Mucosa of rectum (tissue), 2 donors: ENCODE results near the gene RNASE13.

Experiments used
- H3K27ac ChIP-seq, 2 donors: one replicate each; pipeline ENCODE4 v1.7.0; 2013; ENCODE audit warnings: inconsistent platforms in 2 of 2, low read depth in 2 of 2, low read length in 2 of 2
- H3K27me3 ChIP-seq, 2 donors: one replicate each; pipeline ENCODE4 v1.7.0; 2013; ENCODE audit warnings: low read length in 2 of 2; ENCODE audit not compliant: control insufficient read depth in 2 of 2, insufficient read depth in 2 of 2
- H3K36me3 ChIP-seq, 2 donors: one replicate each; pipeline ENCODE4 v1.7.0; 2013; ENCODE audit warnings: low read length in 2 of 2; ENCODE audit not compliant: control insufficient read depth in 2 of 2, insufficient read depth in 2 of 2
- H3K4me1 ChIP-seq, 2 donors: one replicate each; pipeline ENCODE4 v1.7.0; 2013; ENCODE audit warnings: low read length in 2 of 2, mild to moderate bottlenecking in 1 of 2; ENCODE audit not compliant: control insufficient read depth in 2 of 2, insufficient read depth in 2 of 2
- H3K4me3 ChIP-seq, 2 donors: one replicate each; pipeline ENCODE4 v1.7.0; 2013; ENCODE audit warnings: low read length in 2 of 2
- H3K9ac ChIP-seq, 2 donors: one replicate each; pipeline ENCODE4 v1.7.0; 2013; ENCODE audit warnings: low read length in 2 of 2, low read depth in 1 of 2, mild to moderate bottlenecking in 1 of 2
- H3K9me3 ChIP-seq, 2 donors: one replicate each; pipeline ENCODE4 v1.7.0; 2013; ENCODE audit warnings: low read length in 2 of 2; ENCODE audit not compliant: control insufficient read depth in 2 of 2
- donor health status: healthy.
- donor health status: Normal muscosa, but diverticular disease.

Gene RNASE13

GRCh38 chr14:21073921-21074320 lies 39.3 kb upstream of the RNASE13 start:
- peaks cover 25 to 26% of the 10 kb centered on the region in 2 donors for H3K4me1 ChIP-seq
- peaks cover 38 to 52% of the 10 kb centered on the region in 2 donors for H3K36me3 ChIP-seq
- H3K27ac ChIP-seq: no peak overlapping the region
- H3K9me3 ChIP-seq: no peaks in the 10 kb centered on the region
- H3K4me3 ChIP-seq: no peak overlapping the region
- H3K27me3 ChIP-seq: no peaks in the 10 kb centered on the region
- no peak overlapping the region for H3K9ac ChIP-seq

DNA sequence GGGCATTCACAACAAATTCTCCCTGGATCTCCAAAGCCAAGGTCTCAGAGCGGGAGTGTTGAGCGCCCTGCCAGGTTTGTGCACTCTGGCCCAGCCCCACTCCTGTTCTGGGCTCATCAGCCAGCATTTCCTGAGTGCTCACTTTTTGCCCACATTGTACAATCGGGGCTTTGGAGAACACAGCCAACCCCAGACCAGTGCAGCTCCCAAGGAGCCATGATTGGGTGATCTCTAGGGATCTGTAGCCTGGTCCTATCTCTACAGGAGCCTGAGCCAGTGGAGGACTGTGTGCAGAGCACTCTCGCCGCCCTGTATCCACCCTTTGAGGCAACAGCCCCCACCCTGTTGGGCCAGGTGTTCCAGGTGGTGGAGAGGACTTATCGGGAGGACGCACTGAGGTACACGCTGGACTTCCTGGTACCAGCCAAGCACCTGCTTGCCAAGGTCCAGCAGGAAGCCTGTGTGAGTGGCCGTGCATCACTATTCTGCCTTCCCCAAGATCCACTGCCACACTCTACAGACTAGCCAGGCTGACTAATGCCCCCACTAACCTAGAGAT lies 38.3 kb upstream of the RNASE13 start:
- Histone ChIP-seq H3K27ac (peak overlapping the region in 1 of 2 donors; percentile 20), H3K9me3 (no peaks in the 10 kb centered on the region), H3K4me3 (no peak overlapping the region), H3K36me3 (peaks cover 28 to 42% of the 10 kb centered on the region in 2 donors), H3K4me1 (peaks cover 33% of the 10 kb centered on the region in 2 donors), H3K27me3 (no peaks in the 10 kb centered on the region), H3K9ac (no peak overlapping the region)

DNA sequence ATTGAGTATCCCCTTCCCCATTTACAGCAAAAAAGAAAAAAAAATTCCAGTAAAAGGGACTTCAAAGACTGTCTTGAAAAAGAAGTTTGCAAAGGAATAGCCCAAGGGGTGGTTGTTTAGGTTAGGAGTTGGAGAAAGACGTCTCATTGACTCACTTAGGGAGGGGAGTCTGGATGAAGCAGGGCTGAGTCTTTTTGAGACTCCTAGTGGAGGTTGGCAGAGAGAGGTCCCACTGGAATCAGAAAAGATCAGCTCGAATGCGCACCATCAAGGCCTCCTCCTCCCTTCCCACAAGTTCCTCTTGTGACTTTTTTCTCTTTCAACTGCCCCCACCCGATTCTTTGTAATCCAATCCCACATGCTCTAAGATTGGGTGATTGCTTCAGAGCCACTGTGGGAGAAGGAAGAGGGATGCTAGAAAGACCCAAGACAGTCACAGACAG lies 37.4 kb upstream of the RNASE13 start:
- peak overlapping the region; percentile 83 to 93 for H3K27ac ChIP-seq
- no peaks in the 10 kb centered on the region for H3K9me3 ChIP-seq
- H3K27me3 ChIP-seq: no peaks in the 10 kb centered on the region
- peak overlapping the region; percentile 86 to 87 for H3K4me3 ChIP-seq
- peak overlapping the region; percentile 9 to 83 for H3K9ac ChIP-seq
- H3K36me3 ChIP-seq: peaks cover 22 to 34% of the 10 kb centered on the region in 2 donors
- peaks cover 33% of the 10 kb centered on the region in 2 donors for H3K4me1 ChIP-seq

DNA sequence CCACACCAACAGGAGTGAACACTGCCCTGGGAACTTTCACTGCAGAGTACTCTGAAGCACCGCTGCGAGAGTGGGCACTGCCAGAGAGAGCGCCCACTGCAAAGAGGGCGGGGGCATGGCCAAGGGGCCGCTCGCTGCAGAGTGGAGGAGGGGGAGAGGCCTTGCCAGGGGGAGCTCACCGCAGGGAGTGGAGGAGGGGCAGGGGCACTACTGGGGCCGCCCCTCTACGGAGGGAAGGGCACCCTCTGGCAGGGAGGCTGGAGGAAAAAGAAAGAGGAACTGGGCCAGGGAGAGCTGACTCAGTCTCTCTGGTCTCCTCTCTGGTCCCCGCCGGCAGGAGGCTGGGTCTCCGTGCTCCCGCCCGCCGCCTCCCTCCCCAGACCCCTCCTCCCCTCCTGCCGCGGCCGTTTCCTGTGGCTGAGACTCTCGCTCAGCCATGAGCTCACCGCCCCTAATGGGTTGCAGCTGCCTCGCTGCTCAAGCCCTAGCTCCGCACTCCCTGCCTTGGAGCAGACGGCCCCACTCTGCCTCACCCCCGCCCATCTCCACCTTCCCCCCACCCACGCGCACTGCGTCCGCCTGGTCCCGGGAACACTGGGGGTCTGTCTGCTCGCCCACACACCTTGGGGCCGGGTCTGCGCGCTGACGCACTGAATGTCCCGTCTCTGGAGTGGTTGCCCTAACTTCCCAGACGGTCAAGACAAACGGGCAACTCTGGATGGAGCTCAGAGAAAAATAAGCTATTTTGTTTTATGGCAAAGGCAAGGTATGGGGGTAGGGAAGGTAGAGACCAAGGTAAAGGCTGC lies 36.8 kb upstream of the RNASE13 start:
- peak overlapping the region; percentile 83 to 89 for H3K9ac ChIP-seq
- H3K9me3 ChIP-seq: no peaks in the 10 kb centered on the region
- peaks cover 19 to 29% of the 10 kb centered on the region in 2 donors for H3K36me3 ChIP-seq
- no peaks in the 10 kb centered on the region for H3K27me3 ChIP-seq
- H3K4me1 ChIP-seq: peaks cover 33% of the 10 kb centered on the region in 2 donors
- H3K27ac ChIP-seq: peak overlapping the region; percentile 83 to 93
- peak overlapping the region; percentile 86 to 87 for H3K4me3 ChIP-seq

DNA sequence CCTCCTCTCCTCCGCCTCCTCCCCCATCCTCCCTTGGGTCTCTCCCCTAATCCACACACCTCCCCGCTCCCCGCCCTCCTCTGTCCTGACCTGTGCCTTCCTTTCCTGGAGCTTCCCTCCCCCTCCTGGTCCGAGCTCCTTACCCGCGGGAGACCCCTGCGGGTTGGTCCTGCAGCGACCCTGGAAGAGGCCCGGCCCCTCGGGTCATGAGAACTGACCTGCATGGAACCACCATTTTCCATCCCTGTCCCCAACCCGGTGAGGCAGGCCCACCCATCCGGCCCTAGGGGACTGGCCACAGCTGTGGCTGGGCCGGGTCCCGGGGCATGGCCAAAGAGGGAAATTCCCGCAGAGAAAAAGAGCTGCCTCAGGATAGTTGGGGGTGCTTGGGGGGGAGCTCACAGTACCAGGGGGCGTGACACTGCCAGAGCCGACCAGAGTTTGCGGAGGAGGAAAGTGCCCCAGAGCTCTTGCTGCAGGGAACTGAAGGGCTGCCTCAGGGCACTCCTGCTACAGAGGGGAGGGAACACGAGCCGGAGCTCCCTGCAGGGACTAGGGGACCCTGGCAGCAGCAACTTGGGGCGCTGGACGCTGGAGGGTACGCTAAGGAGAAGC lies 36.1 kb upstream of the RNASE13 start:
- no peaks in the 10 kb centered on the region for H3K9me3 ChIP-seq
- H3K4me1 ChIP-seq: peaks cover 33% of the 10 kb centered on the region in 2 donors
- peaks cover 13 to 22% of the 10 kb centered on the region in 2 donors for H3K36me3 ChIP-seq
- H3K27ac ChIP-seq: peak overlapping the region; percentile 83 to 93
- H3K27me3 ChIP-seq: no peaks in the 10 kb centered on the region
- H3K9ac ChIP-seq: peak overlapping the region; percentile 83 to 89
- H3K4me3 ChIP-seq: peak overlapping the region; percentile 86 to 87

DNA sequence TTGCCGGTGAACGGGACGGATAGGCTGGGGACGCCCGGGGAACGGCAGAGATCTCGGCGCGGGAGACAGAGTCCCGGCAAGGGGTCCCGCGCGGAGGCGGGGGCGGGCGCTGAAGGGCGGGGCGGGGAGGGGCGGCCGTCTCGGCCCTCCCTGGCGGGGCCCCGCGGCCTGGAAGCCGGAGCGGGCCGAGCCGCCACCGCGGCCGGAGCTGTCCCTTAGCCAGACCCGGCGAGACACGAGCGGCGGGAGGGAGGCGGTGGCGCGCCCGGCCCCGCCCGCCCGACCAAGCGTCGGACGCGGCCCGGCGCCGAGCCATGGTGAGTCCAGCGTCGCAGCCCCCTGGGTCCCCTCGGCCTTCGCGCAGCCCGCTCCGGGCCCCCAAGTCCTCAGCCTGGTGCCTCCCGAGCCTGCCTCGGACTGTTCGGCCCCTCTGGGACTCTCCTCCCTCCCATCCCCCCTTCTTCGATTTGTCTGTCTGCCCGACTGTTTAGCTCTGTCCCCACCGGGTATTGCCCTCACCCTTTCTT lies 35.5 kb upstream of the RNASE13 start, which contains the start of gene ARHGEF40:
TSS of gene ARHGEF40 (plus strand) at position 222 of the 527 bp plus-strand sequence. CDS start at position 315, 93 bp downstream.
- Histone ChIP-seq H3K27me3 (no peaks in the 10 kb centered on the region), H3K27ac (peak within 1 kb of the TSS; percentile 83 to 93), H3K4me3 (peak within 1 kb of the TSS; percentile 86 to 87), H3K9ac (peak within 1 kb of the TSS; percentile 83 to 89), H3K9me3 (no peaks in the 10 kb centered on the region), H3K36me3 (peaks cover 8 to 16% of the 10 kb centered on the region in 2 donors), H3K4me1 (peaks cover 33% of the 10 kb centered on the region in 2 donors)

GRCh38 chr14:21069388-21070082 lies 34.9 kb upstream of the RNASE13 start:
- H3K27me3 ChIP-seq: no peaks in the 10 kb centered on the region
- H3K4me3 ChIP-seq: peak overlapping the region; percentile 52 to 70
- H3K9ac ChIP-seq: peak overlapping the region; percentile 68 to 83
- peaks cover 7 to 10% of the 10 kb centered on the region in 2 donors for H3K36me3 ChIP-seq
- peaks cover 33% of the 10 kb centered on the region in 2 donors for H3K4me1 ChIP-seq
- H3K9me3 ChIP-seq: no peaks in the 10 kb centered on the region
- peak overlapping the region; percentile 18 to 93 for H3K27ac ChIP-seq

- H3K4me1 ChIP-seq: peaks cover 33% of the 10 kb centered on the region in 2 donors
- H3K9me3 ChIP-seq: no peaks in the 10 kb centered on the region
- no peaks in the 10 kb centered on the region for H3K27me3 ChIP-seq
- H3K36me3 ChIP-seq: peaks cover 6 to 8% of the 10 kb centered on the region in 2 donors
- peak overlapping the region; percentile 18 to 93 for H3K27ac ChIP-seq
- H3K4me3 ChIP-seq: peak overlapping the region; percentile 52 to 70
- H3K9ac ChIP-seq: peak overlapping the region; percentile 68 to 83
Measured at GRCh38 chr14:21068521-21069387, 34.1 kb upstream of the RNASE13 start.
